HG03457 (cell line): ENCODE measurements around the gene TSTD1.
"Not testable (repeated sequence)": the region's sequence is repeated elsewhere in the genome, so short reads cannot be mapped to it uniquely, and the experiment has no call there.

Source experiments
- ATAC-seq: cut with Tn5 transposase; IDR thresholded peaks from one replicate; pipeline ENCODE4 v1.9.1; 2021; ENCODE audit warnings: moderate number of reproducible peaks; ENCODE audit not compliant: unreplicated experiment

The TSTD1 gene

DNA sequence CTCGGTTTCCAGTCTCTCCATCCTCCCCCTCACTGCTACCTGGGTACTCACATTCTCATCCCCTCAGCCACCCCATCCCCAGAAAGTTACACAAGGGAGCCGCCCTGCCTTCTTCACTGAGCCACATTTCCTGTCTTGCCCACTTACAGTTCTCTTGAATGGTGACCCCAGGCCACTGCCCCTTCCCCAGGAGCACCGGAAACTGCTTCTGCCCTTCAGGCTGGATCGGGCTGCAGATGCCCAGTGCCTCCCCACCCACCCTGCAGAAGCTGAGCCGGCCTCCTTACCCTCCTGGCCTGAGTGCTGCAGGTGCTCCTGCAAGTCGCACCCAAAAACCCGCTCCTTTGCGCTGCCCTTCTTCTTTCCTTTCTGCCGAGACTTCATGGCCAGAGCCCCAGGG lies 30.5 kb upstream of the TSTD1 start:
- ATAC-seq, result peak; percentile 3

DNA sequence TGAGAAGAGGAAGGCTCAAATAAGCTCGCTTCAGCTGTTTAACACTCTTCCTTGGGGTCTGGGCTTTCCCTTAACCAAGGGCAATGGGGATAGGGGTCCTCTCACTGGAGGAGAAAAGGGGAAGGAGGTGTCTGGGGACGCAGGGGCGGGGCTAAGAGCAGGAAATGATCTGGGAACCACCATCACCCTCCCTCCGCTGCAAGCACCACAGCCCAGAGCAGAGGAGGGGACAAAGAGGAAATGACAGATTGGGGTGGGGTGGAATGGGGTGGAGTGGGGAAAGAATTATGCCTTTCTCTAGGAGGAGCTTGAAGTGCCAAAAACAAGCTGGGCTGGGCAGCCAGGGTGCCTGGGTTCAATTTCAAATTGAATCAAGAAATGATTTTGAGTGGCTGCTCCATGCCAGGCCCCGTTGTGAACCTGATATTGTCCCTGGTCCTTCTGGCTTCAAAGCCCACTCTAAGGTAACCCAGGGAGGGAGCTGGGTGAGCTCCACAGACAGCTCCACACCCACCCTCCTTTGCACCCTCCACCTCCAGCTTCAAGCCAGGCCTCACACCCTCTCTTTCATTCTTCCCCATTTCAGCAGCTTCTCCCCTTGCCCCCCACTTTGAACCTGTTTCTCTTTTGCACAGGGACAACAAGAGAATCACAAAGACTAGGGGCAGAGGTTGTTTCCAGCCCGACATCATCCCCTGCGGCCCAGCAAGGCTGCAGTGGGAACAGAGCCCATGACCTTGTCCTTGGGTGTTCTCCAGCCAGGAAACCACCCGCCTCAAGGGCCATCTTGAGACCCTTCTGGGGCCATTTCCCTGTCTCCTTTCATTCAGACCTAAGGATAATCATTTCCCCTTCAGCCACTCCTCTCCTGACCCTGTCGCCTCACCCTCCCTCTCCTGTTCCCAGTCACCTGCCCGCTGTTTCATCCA lies 29.8 kb upstream of the TSTD1 start:
- ATAC-seq, result peak; percentile 31

DNA sequence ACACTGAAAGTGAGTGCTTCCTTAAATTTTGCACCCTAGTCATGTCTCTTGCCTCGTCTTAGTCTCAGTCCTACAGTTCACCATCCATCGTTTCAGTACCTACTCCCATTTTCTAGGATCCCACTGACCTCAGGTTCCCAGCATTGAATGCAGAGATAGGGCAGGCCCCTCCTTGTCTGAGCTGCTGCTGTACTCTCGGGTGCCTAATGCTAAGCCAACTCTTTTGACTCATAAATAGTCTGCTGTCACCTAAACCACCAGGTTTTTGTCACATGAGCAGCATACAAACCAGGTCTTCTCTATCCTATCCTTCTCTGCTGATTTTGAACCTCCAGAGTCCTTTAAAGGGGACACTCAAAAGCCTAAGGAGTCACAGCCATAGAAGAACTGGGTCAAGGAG lies 27.9 kb upstream of the TSTD1 start:
- ATAC-seq, result no peak

DNA sequence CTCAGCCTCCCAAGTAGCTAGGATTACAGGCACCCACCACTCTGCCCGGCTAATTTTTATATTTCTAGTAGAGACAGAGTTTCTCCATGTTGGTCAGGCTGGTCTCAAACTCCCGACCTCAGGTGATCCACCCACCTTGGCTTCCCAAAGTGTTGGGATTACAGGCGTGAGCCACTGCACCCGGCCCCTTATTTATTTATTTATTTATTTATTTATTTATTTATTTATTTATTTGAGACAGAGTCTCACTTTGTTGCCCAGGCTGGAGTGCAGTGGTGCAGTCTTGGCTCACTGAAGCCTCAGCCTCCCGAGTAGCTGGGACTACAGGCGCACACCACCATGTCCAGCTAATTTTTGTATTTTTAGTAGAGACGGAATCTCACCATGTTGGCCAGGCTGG lies 26.9 kb upstream of the TSTD1 start:
- not testable (repeated sequence) for ATAC-seq

DNA sequence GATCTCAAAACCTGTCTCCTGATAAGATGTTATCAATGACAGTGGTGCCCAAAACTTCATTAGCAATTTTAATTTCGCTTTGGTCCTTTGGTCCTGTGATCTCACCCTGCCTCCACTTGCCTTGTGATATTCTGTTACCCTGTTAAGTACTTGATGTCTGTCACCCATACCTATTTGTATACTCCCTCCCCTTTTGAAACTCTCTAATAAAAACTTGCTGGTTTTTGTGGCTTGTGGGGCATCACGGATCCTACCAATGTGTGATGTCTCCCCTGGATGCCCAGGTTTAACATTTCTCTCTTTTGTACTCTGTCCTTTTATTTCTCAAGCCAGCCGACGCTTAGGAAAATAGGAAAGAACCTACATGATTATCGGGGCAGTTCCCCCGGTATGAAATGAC lies 25.2 kb upstream of the TSTD1 start:
- not testable (repeated sequence) for ATAC-seq

DNA sequence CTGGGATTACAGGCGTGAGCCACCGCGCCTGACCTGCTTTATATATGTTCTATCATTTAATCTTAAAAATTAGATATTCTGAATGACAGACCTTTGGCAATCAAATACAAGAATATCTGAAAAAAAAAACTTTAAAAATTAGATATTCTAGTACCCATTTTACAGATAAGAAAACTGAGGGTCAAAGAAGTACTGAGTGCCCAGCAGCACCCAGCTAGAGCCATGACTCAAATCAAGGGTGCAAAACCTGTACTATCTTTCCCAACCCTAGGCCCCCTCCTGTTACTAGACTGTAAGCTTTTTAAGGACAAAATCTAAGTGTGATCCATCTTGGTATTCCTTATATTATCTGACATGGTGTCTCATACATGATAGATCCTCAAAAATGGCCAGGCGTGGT lies 22.7 kb upstream of the TSTD1 start:
- no peak for ATAC-seq

DNA sequence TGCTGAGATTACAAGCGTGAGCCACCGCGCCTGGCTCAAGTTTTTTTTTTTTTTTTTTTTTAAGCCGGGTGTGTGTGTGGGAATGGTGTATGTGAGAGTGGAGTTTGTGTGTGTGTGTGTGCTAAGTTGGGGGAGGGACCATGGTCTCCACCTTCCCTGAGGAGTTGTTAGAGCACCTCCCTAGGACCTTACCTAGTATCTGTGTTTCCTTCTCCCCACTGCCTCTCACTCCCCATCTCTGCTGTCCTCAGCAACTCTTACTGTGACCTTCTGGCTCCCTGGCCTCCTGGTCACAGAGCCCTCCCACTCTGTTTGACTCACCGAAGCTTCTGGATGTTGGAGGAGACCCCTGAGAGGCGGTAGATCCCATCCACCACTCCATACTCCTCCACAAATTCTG lies 20.5 kb upstream of the TSTD1 start:
- no peak for ATAC-seq

DNA sequence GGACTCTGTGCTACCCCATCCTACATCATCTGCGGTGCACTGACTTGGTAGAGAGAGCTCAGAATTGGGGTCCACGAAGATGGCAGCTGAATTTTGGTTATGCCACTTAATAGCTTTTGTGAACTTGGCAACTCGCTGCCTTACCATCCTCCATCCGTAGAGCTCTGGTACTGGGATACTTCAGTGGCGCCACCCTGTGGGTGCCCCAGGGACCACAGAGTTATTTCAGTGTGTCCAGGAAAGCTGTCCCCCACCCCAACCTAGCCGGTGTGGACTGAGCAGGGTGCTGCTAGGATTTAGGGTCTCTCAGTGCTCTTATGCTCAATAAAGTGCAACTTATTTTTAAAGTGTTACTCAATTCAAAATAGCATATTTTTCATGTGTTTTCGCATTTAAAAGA lies 16.0 kb upstream of the TSTD1 start:
- ATAC-seq, result no peak

DNA sequence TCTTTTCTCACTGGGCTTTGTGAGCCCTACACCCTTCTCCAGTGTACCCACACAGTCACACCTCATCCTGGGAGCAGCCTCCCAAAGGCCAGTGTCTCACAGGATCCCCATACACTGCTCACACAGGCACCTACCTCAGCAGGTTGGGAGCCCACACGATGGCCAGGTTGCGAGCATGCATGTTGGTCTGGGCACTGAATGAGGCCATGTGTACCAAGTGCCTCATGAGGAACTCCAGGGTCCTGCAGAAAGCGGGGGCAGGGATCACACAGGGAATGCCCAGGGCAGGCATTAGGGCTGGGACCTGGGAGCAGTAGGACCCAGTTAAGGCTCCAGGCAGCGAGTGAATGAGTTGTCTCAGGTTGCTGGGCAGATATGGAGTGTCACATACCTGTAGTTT lies 15.5 kb upstream of the TSTD1 start:
- ATAC-seq, result no peak

DNA sequence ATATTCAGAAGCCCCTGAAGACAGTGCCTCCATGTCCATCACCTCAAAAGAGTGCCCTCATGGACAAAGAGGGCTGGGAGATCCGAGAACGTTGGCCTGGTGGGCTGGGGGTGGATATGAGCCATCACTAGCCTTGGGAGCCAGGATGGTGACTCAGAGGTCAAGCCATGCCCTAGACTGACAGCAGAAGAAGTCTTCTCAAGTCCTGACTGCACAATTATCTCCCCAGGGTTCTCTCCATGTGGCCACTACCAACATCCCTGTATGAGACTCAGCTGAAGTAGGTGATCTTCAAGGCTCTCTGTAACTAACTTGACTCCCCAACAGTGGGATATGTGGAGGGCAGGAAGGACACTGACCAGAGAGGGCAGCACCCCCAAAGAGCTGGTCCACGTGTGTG lies 14.1 kb upstream of the TSTD1 start:
- no peak for ATAC-seq

DNA sequence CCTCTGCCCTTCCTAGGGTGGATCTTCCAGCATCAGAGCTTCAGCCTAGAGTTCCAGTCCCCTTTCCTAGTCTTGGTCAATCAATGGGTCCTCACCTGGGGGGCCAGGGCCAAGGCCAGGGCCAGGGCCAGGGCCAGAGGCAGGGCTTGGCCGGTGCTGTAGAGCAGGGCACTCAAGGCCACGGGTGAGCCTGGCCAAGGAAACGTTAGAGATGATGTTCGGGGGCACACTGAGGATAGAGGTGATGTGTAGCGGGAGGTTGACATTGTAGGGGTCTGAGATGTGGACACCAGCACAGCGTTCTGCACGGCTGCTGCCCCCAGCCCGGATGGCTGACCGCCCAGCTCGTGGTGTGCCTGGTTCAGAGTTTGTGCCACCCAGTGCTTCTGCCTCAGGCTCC lies 12.5 kb upstream of the TSTD1 start:
- no peak for ATAC-seq

DNA sequence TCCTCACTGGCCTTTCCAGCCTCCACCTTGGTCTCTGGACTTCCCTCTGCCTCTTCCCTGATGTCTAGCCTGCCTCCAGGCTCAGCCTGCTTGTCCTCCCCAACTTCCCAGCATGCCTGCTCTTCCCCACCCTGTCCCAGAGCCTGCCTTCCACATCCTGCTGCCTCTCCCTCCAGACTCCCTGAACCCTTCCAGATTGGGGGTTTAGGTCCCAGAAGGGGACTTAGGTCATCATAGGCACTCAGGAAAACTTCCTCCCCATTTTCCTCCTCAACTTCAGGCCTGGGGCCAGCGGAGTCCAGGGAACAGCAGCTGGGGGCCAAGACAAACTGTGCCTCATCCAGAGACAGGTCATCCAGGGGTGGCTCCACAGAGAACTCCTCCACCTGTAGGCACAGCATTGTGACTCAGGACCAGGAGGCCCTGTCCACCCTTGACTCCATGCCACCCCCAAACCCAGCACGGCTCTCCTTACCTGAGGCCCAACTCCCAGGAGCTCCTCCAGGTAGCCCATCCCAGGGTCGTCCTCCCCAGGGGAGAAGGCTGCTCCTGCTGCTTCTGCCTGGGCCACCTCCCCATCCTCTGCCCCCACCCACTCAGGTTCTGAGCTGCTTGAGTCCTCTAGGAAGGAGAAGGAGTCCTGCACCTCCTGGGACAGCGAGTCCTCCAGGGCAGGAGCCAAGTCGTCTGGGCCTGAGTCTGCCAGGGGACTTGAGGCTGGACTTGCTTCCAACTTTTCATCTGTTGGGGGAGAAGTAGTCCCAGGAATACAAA lies 10.4 kb upstream of the TSTD1 start:
- ATAC-seq, result no peak

DNA sequence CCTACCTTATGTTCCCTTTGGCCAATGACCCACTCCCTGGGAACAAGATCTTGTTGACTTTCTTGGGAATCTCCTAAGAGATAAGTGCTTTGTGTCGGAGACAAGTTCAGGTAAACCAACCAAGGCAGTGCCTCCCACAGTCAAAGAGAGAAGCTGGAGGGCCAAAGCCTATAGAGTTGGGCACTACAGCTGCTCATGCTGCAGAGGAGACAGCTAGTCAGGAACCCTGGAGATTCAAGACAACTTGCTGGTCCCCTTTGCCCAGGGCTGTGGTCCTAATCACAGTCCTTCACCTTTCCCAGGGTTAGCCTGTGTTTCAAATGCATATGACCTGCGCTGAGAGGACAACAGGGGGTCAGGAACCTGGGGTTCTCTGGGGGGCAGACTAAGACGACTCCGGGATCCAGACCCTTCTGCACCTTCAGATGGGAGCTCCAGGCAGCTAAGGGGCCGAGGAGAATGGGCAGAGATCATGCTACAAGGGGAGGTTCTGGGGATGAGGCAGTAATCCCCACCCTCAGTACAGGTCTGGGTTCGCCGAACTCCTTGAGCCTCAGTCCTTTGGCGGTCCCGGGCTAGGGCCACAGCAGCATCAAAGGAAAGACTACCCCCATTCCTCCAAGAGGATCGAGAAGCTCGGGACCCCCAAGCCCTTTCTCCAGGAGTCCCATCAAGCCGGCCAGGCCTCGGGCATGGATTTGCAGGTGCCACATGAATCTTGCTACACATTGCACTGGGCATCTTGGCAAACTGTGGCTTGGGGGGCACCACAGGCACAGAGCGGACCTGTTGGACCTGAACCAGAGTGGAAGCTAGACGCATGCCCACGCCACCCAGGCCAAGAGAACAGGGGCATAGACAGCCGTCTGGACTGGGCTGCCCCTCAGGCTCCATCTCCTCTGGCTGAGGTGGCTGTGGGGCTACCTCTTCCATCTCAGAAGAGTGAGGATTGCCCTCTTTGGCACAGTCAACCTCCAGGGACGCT lies 9.0 kb upstream of the TSTD1 start:
- no peak for ATAC-seq

DNA sequence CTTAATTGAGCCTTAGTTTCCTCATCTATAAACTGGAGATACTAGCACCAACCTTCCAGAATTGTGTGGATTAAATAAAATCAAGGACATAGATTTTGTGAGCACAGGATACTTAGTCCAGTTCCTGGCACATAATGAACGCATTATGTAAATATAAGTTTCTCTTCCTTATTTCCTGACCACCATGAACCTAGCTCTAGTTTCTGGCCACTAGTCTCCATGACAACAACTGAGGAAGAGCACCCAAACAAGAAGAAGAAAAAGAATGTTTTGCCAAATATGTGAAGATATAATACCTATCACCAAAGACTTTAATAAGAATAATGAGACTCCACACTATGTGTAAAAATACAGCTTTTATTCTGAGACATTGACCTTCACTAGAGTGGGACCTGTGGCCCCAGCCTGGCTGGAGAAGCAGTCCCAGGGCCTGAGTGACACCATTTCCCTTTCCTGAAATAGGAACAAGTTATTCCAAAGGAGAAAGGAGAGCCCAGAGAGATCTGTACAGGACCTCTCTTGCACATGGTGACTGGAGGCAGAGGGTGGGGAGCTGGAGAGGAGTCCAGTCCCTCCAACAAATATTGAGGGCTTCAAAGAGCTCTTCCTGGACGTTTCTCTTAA lies 8.0 kb upstream of the TSTD1 start:
- no peak for ATAC-seq

DNA sequence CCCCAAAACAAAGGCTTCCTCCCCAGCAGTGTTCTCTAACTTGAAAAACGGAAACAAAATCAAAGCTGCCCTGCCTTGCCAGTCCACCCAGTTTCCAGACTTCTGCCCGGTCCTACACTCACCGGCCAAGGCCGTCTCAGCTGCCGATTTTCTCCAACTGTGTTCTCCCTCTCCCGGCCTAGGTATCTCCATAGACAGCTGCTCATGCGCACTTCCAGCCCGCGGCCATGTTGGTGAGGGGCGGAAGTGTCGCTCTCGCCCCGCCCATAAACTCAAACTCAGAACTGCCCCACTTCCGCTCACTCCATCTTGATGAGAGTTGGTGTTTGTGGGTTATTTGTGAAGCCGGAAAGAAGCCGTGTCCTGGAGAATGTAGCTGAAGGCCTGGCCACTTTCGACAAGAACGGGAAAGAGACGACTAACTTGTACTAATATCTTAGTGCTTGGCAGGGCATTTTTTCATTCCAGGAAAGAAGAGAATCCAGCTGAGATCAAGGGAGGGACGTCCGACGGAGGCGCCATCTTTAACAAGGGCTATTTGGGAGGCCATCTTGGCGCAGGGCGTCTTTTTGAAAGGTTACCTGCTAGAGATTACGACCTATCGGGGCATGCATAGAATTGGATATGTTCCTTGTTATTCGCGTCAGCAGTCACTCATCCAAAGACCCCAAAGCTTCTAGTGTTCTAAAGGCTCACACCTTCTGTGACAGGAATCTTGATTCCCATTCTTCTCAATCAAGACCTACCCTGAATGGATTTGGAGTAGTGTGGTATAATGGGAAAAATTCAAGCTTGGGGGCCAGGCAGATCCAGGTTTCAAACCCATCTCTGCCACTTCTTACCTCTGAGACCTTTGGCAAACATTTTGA lies 7.2 kb upstream of the TSTD1 start, which contains the start of gene USF1:
TSS of gene USF1 (minus strand) at position 242 of the 869 bp plus-strand sequence. CDS start 2,702 bp downstream, outside the sequence.
- ATAC-seq, result peak; percentile 41

DNA sequence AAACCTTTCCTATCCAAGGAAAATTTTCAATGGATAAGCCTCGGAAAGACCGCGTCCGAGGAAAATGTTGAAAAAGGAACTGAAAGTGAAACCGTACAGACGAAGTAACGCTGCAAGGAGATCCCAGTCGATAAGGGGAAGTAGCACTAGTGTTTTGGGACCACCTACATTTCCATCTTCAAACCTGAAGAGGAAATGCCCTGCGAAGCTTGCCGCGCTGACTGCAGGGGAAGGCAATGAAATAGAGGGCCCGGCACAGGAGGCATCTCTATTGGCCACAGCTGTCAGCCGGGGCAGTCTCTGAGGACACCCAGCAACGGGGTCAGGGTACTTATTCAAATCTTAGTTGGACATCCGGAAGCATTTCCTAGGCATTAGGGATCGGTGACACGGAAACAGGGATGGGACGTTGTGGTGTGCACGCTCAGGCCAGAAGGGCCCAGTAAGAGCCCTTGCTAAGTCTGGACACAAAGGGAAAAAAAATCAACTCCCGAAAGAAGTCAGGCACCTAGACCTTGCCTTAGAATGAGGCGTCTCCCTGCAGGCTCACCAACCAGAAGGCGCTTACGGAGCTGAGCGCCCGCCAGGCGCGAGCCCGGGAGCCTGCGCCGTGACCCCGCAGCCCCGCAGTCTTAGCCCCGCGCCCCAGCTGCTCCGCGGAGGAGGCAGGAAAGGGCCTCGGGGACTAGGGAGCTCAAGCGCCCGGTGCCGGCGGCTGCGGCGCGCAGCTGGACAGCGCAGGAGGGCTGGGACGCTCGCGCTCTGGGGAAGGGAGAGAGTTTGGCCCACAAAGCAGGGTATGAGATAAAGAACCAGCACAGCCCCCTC lies 6.4 kb upstream of the TSTD1 start:
- peak; percentile 29 for ATAC-seq

DNA sequence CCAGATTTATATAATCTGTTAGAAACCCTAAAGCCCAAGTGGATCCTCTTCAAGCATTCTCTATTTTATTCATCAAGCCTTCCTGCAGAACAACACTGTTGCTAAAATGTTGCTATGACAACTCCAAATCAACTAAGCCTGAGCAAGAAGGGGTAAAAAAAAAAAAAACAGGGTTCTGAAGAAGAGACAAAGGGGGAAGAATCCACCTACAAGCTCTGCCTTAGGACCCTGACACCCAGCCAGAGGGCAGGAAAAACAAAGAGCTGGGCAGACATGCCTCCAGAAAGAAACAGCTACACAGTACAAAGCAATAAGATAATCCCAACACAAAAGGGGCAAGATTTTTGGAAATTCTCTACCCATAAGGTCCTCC lies 5.8 kb upstream of the TSTD1 start:
- ATAC-seq, result no peak

DNA sequence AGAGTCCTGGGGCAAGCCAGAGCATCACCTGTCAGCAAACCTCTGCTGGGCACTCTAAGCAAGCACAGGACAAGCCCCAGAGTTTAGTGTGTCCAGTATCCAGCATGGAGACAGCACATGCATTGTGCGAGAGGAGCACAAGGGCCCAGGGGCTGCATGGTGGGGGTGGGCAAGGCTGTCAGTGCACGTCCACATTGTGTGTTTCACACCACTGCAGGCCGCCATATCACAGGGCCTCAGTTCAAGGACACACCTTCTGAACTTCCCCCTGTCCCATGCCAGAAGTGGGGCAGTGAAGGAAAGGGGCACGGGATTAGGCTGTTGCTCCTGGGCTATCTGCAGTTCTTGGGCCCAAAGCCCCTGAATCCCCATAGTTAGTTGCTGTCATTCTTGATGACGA lies 782 bp upstream of the TSTD1 start:
- ATAC-seq, result no peak

DNA sequence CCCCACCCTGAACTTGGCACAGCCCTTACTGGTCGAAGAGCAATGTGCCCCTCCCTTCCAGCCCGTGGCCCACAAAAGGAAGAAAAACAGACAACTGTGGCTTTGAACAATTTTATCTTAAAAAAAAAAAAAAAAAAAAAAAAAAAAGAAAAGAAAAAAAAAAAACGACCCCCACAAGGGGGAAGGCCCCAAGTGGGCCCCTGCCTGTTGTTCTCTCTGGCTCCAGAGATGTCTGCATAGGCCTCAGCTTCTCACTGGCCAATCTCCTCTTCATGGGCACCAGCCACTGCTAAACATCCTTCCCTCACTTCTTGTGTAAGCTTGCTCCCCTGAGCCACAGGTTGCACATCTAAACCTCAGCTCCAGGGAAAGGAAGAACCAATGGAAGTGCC lies 386 bp upstream of the TSTD1 start:
- ATAC-seq, result no peak
